DMS53 treated with DMSO at 0.1 percent for 48 hours (cell line): ENCODE data around the gene CYP2F1.
"Not testable (repeated sequence)": the region's sequence is repeated elsewhere in the genome, so short reads cannot be mapped to it uniquely, and the experiment has no call there.

Source experiments
- DNase-seq: peaks from one replicate; lab custom pipeline; 2025; ENCODE audit not compliant: unreplicated experiment; lab: John Stamatoyannopoulos, UW

CYP2F1 gene, protein sequence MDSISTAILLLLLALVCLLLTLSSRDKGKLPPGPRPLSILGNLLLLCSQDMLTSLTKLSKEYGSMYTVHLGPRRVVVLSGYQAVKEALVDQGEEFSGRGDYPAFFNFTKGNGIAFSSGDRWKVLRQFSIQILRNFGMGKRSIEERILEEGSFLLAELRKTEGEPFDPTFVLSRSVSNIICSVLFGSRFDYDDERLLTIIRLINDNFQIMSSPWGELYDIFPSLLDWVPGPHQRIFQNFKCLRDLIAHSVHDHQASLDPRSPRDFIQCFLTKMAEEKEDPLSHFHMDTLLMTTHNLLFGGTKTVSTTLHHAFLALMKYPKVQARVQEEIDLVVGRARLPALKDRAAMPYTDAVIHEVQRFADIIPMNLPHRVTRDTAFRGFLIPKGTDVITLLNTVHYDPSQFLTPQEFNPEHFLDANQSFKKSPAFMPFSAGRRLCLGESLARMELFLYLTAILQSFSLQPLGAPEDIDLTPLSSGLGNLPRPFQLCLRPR

GRCh38 chr19:41114132-41114531 lies at the start of gene CYP2F1:
Gene CYP2F1 (plus strand): TSS chr19:41114432. CDS start chr19:41116189, 1,757 bp downstream.
- no peak for DNase-seq

GRCh38 chr19:41064974-41065569 lies 49.2 kb upstream of the CYP2F1 start:
- no peak for DNase-seq

DNA sequence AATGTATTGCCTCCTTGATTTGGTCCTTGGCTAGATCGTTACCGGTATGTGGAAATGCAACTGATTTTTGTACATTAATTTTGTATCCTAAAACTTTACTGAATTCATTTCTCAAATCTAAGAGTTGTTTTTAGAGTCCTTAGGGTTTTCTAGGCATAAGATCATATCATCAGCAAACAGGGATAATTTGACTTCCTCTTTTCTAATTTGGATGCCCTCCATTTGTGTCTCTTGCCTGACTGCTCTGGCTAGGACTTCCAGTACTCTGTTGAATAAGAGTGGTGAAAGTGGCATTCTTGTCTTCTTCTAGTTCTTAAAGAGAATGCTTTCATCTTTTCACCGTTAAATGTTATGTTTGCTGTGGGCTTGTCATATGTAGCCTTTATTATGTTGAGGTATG lies 37.9 kb upstream of the CYP2F1 start:
- DNase-seq = no peak

GRCh38 chr19:41083516-41083915 lies 30.7 kb upstream of the CYP2F1 start:
- DNase-seq = no peak

- DNase-seq = no peak
Observed at GRCh38 chr19:41085748-41086415, 28.4 kb upstream of the CYP2F1 start.

DNA sequence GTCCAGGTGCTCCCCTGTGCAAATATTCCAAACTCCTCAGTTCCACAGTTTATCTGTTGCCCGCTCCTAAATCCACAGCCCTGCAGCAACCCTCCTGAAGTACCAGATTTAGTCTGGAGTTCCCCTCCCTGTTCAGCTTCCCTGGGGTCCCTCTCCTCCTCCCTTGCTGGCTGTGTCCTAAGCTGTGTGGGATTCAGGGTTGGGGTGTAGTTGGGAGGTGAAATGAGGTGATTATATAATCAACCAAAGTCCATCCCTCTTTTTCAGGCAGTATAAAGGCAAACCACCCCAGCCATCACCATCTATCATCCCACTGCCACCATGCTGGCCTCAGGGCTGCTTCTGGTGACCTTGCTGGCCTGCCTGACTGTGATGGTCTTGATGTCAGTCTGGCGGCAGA lies 26.1 kb upstream of the CYP2F1 start, which contains the start of gene CYP2A13:
Gene CYP2A13, plus strand, starts transcription at position 301 of the 400 bp plus-strand sequence. Its CDS starts 21 bp downstream, at position 322.
- DNase-seq = no peak

DNA sequence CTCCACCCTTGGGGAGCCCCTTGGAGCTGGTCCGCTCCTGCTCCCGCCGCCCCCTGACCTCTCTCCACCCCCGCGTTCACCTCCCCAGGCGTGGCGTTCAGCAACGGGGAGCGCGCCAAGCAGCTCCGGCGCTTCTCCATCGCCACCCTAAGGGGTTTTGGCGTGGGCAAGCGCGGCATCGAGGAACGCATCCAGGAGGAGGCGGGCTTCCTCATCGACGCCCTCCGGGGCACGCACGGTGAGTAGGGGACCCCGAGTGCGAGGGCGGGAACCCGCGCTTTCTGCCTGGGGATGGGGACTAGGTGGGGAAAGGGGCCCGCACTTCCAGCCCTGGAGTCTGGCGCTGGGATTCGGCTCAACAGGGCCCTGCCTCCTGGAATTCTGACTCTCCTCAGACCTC lies 24.3 kb upstream of the CYP2F1 start:
- DNase-seq = no peak

DNA sequence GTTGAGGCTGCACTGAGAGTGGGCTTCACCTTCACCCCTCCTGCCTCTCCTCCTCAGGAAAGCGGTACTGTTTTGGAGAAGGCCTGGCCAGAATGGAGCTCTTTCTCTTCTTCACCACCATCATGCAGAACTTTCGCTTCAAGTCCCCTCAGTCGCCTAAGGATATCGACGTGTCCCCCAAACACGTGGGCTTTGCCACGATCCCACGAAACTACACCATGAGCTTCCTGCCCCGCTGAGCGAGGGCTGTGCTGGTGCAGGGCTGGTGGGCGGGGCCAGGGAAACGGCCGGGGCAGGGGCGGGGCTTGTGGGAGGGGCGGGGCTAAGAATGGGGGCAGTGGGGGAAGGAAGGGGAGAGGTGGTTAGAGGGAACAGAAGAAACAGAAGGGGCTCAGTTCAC lies 18.5 kb upstream of the CYP2F1 start:
- no peak for DNase-seq

- no peak for DNase-seq
Observed at GRCh38 chr19:41096353-41096752, 17.9 kb upstream of the CYP2F1 start.

GRCh38 chr19:41097302-41097701 lies 16.9 kb upstream of the CYP2F1 start:
- DNase-seq = no peak

- no peak for DNase-seq
Observed at GRCh38 chr19:41098762-41099161, 15.5 kb upstream of the CYP2F1 start.

DNA sequence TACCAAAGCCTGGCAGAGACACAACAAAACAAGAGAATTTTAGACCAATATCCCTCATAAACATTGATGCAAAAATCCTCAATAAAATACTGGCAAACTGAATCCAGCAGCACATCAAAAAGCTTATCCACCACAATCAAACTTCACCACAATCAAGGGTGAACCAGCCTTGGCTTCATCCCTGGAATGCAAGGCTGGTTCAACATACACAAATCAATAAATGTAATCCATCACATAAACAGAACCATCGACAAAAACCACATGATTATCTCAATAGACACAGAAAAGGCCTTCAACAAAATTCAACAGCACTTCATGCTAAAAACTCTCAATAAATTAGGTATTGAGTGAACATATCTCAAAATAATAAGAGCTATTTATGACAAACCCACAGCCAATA lies 12.0 kb upstream of the CYP2F1 start:
- DNase-seq = not testable (repeated sequence)

- no peak for DNase-seq
Observed at GRCh38 chr19:41106177-41106576, 8.1 kb upstream of the CYP2F1 start.

DNA sequence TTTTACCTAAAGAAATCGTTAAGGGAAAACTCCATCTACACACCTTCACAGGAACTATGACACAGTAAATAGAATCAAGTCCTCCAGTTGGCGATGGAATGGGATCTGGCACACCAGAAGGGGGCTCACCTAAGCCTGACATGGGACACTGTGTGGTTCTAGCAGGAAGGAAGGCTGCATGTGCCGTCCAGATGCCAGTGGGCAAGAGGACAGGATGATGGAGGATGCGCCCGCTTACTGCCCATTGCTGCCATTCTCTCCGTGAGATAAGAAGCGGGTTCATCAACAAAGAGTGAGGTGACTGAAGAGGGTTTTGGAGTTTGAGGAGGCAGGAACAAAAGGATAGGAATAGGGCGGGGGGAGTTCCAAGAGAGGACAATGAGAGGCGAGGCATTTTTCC lies 2.9 kb upstream of the CYP2F1 start:
- DNase-seq = no peak

GRCh38 chr19:41111750-41112295 lies 2.4 kb upstream of the CYP2F1 start:
- no peak for DNase-seq

- no peak for DNase-seq
Observed at GRCh38 chr19:41112728-41113290, 1.4 kb upstream of the CYP2F1 start.

- no peak for DNase-seq
Observed at GRCh38 chr19:41116261-41116660, 2.0 kb downstream of the CYP2F1 start.

GRCh38 chr19:41120929-41121911 lies 7.0 kb downstream of the CYP2F1 start:
- not testable (repeated sequence) for DNase-seq

GRCh38 chr19:41122846-41123245 lies 8.6 kb downstream of the CYP2F1 start:
- DNase-seq = not testable (repeated sequence)

GRCh38 chr19:41123716-41124294 lies 9.6 kb downstream of the CYP2F1 start:
- DNase-seq = no peak
